Neural cell (in vitro differentiated cells): ENCODE measurements around the gene SLC18B1. TPM values are rescaled to one million over a fixed set of nuclear protein-coding genes. Genes with fewer than 3 reads are reported as not detected.

ENCODE experiments used
- H2AFZ ChIP-seq: fragments of 200-600, 300-800 bp; sonication (generic), shearing (Covaris generic); 2 replicates; pipeline ENCODE4 v1.6.0; 2014; ENCODE audit warnings: low read depth, mild to moderate bottlenecking, antibody characterized with exemption, low read length, moderate library complexity
- H3F3A ChIP-seq: fragments of 200-600 bp; shearing (Covaris generic); 2 replicates; pipeline ENCODE4 v1.6.1; 2016; ENCODE audit warnings: mild to moderate bottlenecking, moderate library complexity, mixed read lengths, antibody characterized with exemption, low read length; ENCODE audit not compliant: insufficient read depth, poor library complexity, severe bottlenecking
- H3K27ac ChIP-seq: fragments of 200-600, 300-800 bp; sonication (generic), shearing (Covaris generic); 2 replicates; pipeline ENCODE4 v1.5.1; 2014; ENCODE audit warnings: mild to moderate bottlenecking, low read length, moderate library complexity
- H3K27me3 ChIP-seq: fragments of 300-800, 200-600 bp; sonication (generic), shearing (Covaris generic); 2 replicates; pipeline ENCODE4 v1.6.0; 2014; ENCODE audit warnings: mild to moderate bottlenecking, low read depth, low read length, moderate library complexity; ENCODE audit not compliant: insufficient read depth
- H3K36me3 ChIP-seq: fragments of 300-800, 200-600 bp; sonication (generic), shearing (Covaris generic); 2 replicates; pipeline ENCODE4 v1.5.1; 2014; ENCODE audit warnings: mild to moderate bottlenecking, antibody characterized with exemption, low read length, moderate library complexity; ENCODE audit not compliant: insufficient read depth
- H3K4me2 ChIP-seq: fragments of 300-800, 200-600 bp; sonication (generic), shearing (Covaris generic); 2 replicates; pipeline ENCODE4 v1.6.0; 2014; ENCODE audit warnings: mild to moderate bottlenecking, low read length
- H3K4me3 ChIP-seq: fragments of 300-800, 200-600 bp; sonication (generic), shearing (Covaris generic); 2 replicates; pipeline ENCODE4 v1.5.1; 2014; ENCODE audit warnings: mild to moderate bottlenecking, low read length, moderate library complexity
- H3K79me2 ChIP-seq: fragments of 200-600 bp; shearing (Covaris generic); replicated peaks from 2 replicates; pipeline ENCODE4 v1.6.0; 2014; ENCODE audit warnings: mild to moderate bottlenecking, low read length, moderate library complexity; ENCODE audit not compliant: insufficient read depth
- H3K9ac ChIP-seq: fragments of 300-800, 200-600 bp; sonication (generic), shearing (Covaris generic); 2 replicates; pipeline ENCODE4 v1.6.1; 2016; ENCODE audit warnings: mild to moderate bottlenecking, low read length, mixed read lengths
- H3K9me2 ChIP-seq: fragments of 200-600 bp; shearing (Covaris generic); 2 replicates; pipeline ENCODE4 v1.6.1; 2016; ENCODE audit warnings: mild to moderate bottlenecking, low read length, mixed read lengths; ENCODE audit not compliant: insufficient read depth
- H3K9me3 ChIP-seq: fragments of 200-600, 300-800 bp; sonication (generic), shearing (Covaris generic); 2 replicates; pipeline ENCODE4 v1.6.1; 2016; ENCODE audit warnings: mild to moderate bottlenecking, mixed run types, low read length, moderate library complexity, mixed read lengths
- H4K20me1 ChIP-seq: fragments of 200-600 bp; shearing (Covaris generic); 2 replicates; pipeline ENCODE4 v1.6.1; 2016; ENCODE audit warnings: mild to moderate bottlenecking, mixed run types; ENCODE audit not compliant: insufficient read depth
- CTCF ChIP-seq: fragments of 450-650 bp; IDR thresholded peaks from 2 replicates; pipeline ENCODE4 v1.5.1; 2014; ENCODE audit warnings: antibody characterized with exemption, mild to moderate bottlenecking, moderate library complexity; ENCODE audit not compliant: poor library complexity, severe bottlenecking
- EP300 ChIP-seq: fragments of 450-650 bp; conservative IDR thresholded peaks from 2 replicates; pipeline ENCODE4 v1.6.1; 2014; ENCODE audit warnings: antibody characterized with exemption, mild to moderate bottlenecking, moderate library complexity; ENCODE audit not compliant: poor library complexity, severe bottlenecking
- EZH2 ChIP-seq: fragments of 200-600, 300-800 bp; shearing (Covaris generic), sonication (generic); IDR thresholded peaks from 2 replicates; pipeline ENCODE4 v1.6.1; 2014; ENCODE audit warnings: antibody characterized with exemption, low read length, borderline replicate concordance, mild to moderate bottlenecking; ENCODE audit not compliant: insufficient read depth, poor library complexity, severe bottlenecking
- MXI1 ChIP-seq: fragments of 450-650 bp; conservative IDR thresholded peaks from 2 replicates; pipeline ENCODE4 v1.6.1; 2014; ENCODE audit warnings: antibody characterized with exemption, mild to moderate bottlenecking; ENCODE audit not compliant: poor library complexity, severe bottlenecking
- POLR2AphosphoS5 ChIP-seq: IDR thresholded peaks from 2 replicates; pipeline ENCODE4 v1.6.1; 2012
- RAD21 ChIP-seq: fragments of 450-650 bp; conservative IDR thresholded peaks from 2 replicates; pipeline ENCODE4 v1.6.1; 2014; ENCODE audit warnings: antibody characterized with exemption, mild to moderate bottlenecking, moderate library complexity
- REST ChIP-seq: IDR thresholded peaks from 2 replicates; pipeline ENCODE4 v1.6.1; 2012; ENCODE audit warnings: borderline replicate concordance
- SMC3 ChIP-seq: fragments of 450-650 bp; conservative IDR thresholded peaks from 2 replicates; pipeline ENCODE4 v1.6.1; 2014; ENCODE audit warnings: antibody characterized with exemption, mild to moderate bottlenecking, moderate library complexity; ENCODE audit not compliant: poor library complexity
- TAF1 ChIP-seq: IDR thresholded peaks from 2 replicates; pipeline ENCODE4 v1.6.1; 2012; ENCODE audit warnings: low read depth
- polyA plus RNA-seq: library from polyadenylated mRNA; depleted of rRNA; stranded (reverse); fragments of >200 nt; gene quantifications from 2 replicates; pipeline ENCODE4 v1.2.3, GENCODE V29; 2014

Gene SLC18B1
- polyA plus RNA-seq, 1 donor from 2014 or later, result 9.0 TPM

- H3K4me3 ChIP-seq, result no peak overlapping the region
- H3K4me2 ChIP-seq, result no peak overlapping the region
- H3K9me3 ChIP-seq, result no peaks in the 10 kb centered on the region
- no peaks in the 10 kb centered on the region for H3K79me2 ChIP-seq
- TF ChIP-seq EZH2 (no peak), MXI1 (no peak), RAD21 (no peak), EP300 (no peak), REST (no peak), POLR2AphosphoS5 (no peak), SMC3 (no peak), CTCF (no peak), TAF1 (no peak)
- H3K27me3 ChIP-seq, result no peaks in the 10 kb centered on the region
- H4K20me1 ChIP-seq, result no peaks in the 10 kb centered on the region
- no peaks in the 10 kb centered on the region for H3K9me2 ChIP-seq
- H2AFZ ChIP-seq, result no peak overlapping the region
- no peak overlapping the region for H3K9ac ChIP-seq
- no peaks in the 10 kb centered on the region for H3K36me3 ChIP-seq
- H3K27ac ChIP-seq, result no peak overlapping the region
- H3F3A ChIP-seq, result no peaks in the 10 kb centered on the region
These were observed 5.9 kb downstream of the SLC18B1 start for GRCh38 chr6:132792510-132792909.

GRCh38 chr6:132790450-132790849 is 8.0 kb downstream of the SLC18B1 start:
- H4K20me1 ChIP-seq, result no peaks in the 10 kb centered on the region
- no peaks in the 10 kb centered on the region for H3K9me2 ChIP-seq
- H3K9me3 ChIP-seq, result no peaks in the 10 kb centered on the region
- H3K27ac ChIP-seq, result no peak overlapping the region
- no peaks in the 10 kb centered on the region for H3F3A ChIP-seq
- no peak overlapping the region for H3K4me2 ChIP-seq
- H3K27me3 ChIP-seq, result no peaks in the 10 kb centered on the region
- no peak overlapping the region for H2AFZ ChIP-seq
- TF ChIP-seq EZH2 (no peak), TAF1 (no peak), POLR2AphosphoS5 (no peak), SMC3 (no peak), MXI1 (no peak), REST (no peak), EP300 (no peak), RAD21 (no peak), CTCF (no peak)
- H3K4me3 ChIP-seq, result no peak overlapping the region
- H3K9ac ChIP-seq, result no peak overlapping the region
- H3K36me3 ChIP-seq, result no peaks in the 10 kb centered on the region
- no peaks in the 10 kb centered on the region for H3K79me2 ChIP-seq
